Measurements from ENCODE around the gene TDO2.

DNA sequence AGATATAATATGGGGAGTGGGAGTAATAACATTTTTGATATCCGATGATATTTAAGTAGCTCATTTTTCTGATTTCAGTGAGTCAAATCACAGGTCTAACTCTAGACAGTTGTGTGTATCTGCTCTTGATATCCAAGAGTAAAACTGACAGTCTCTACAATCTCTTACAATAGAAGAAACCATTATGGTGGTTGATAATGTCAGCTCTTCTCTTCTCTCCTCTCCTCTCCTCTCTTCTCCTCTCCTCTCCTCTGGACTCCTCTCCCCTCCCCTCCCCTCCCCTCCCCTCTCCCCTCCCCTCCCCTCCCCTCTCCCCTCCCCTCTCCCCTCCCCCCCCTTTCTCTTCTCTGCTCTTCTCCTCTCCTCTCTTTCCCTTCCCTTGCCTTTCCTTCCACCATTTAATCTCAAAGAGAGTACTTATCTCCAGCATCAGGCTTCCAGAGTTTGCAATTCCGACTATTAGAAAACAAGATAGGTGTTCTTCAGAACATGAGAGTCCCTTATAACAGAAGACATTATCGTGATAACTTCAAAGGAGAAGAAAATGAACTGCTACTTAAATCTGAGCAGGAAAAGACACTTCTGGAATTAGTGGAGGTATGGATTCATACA lies 6.2 kb downstream of the TDO2 start:
- TF ChIP-seq, protein P1, sequence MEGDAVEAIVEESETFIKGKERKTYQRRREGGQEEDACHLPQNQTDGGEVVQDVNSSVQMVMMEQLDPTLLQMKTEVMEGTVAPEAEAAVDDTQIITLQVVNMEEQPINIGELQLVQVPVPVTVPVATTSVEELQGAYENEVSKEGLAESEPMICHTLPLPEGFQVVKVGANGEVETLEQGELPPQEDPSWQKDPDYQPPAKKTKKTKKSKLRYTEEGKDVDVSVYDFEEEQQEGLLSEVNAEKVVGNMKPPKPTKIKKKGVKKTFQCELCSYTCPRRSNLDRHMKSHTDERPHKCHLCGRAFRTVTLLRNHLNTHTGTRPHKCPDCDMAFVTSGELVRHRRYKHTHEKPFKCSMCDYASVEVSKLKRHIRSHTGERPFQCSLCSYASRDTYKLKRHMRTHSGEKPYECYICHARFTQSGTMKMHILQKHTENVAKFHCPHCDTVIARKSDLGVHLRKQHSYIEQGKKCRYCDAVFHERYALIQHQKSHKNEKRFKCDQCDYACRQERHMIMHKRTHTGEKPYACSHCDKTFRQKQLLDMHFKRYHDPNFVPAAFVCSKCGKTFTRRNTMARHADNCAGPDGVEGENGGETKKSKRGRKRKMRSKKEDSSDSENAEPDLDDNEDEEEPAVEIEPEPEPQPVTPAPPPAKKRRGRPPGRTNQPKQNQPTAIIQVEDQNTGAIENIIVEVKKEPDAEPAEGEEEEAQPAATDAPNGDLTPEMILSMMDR (IDR thresholded peaks at IDR 0.05), result no peak
- no peak for TF ChIP-seq POLR2A (IDR thresholded peaks at IDR 0.05)

Measured in lower leg skin (tissue), 3 donors.